CD4-positive, alpha-beta T cell treated with Interferon gamma for 1 hour (primary cell): ENCODE measurements around the gene PMIS2.

Experiments
- DNase-seq: peaks from one replicate; pipeline ENCODE4 v3.0.0-alpha.2; 2020

PMIS2 gene

GRCh38 chr19:35556846-35557538 lies 29.0 kb upstream of the PMIS2 start:
- DNase-seq, result no peak

- peak; percentile 54 for DNase-seq
Measured at GRCh38 chr19:35557539-35558399, 28.2 kb upstream of the PMIS2 start.

GRCh38 chr19:35558400-35559280 lies 27.3 kb upstream of the PMIS2 start:
- DNase-seq, result no peak

DNA sequence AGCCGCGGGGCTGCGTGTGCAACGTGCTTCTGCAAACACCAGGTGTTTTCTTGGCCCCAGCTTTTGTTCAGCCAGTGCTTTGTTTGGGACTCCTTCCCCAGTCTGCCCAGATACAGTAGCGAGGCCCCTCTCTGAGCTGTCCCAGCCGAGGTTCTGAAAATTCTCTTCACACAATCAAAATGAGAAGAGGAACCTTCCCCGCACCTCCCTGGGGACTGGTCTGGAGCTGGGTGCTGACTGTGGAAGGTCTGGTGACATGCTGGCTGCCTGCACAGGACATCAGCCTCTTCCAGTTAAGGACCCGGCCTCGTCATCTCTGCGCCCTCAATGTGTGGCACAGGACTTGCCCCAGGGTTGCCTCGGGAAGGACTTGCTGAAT lies 26.7 kb upstream of the PMIS2 start:
- no peak for DNase-seq

GRCh38 chr19:35559781-35560180 lies 26.2 kb upstream of the PMIS2 start:
- no peak for DNase-seq

DNA sequence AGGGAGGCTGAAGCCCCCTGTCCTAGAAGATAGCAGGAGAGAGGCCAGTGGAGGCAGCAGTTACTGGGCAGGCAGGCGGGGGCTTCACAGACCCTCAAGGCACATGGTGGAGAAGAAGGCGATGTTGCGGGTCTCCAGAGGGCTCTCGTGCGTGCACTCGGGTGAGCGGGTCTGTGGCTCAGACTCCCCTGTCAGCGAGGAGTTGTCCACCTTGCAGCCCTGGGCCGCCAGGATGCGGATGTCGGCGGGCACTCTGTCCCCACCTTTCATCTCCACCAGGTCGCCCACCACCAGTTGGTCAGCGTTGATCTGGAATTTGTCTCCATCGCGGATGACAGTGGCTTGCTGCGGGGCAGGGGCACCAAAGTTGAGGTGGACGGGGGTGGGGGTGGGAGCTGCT lies 25.7 kb upstream of the PMIS2 start:
- DNase-seq, result no peak

DNA sequence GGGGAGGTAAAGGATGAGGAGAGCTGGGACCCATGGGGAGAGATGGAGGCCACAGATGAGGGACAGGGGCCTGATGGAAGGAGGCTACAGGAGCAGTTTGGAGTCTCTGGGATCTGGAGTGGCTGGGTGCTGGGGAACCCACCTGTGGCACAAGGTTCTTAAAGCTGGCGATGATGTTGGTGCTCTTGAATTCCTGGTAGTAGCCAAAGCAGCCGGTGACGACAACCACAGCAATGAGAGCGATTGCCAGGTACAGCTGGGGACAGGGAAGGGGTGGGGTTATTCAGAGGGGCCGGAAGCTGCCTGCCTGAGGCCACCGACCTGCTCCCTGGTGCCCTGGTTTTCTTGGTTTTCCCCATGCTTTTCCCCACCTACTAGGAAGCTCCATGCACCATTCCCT lies 25.3 kb upstream of the PMIS2 start:
- no peak for DNase-seq

- no peak for DNase-seq
Measured at GRCh38 chr19:35561436-35561835, 24.5 kb upstream of the PMIS2 start.

GRCh38 chr19:35562336-35562735 lies 23.6 kb upstream of the PMIS2 start:
- no peak for DNase-seq

DNA sequence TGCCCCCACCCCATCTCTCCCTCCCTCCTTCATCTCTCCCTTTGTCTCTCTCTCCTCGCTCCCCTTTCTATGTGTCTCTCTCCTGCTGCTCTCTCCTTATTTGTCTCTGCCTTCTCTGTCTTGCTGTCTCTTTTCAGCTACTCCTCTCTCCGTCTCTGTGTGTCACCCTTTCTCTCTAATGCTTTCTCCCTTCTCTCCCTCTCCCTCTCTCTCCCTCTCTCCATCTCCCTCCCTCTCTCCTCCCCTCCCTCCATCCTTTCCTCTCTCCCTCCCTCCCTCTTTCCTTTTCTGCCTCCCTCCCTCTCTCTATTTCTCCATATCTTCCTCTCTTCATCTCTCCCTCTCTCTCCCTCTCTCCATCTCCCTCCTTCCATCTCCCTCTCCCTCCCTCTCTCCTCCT lies 23.2 kb upstream of the PMIS2 start:
- DNase-seq, result no peak

GRCh38 chr19:35563207-35563829 lies 22.7 kb upstream of the PMIS2 start, which contains the start of gene ATP4A:
ATP4A (minus strand) TSS chr19:35563658; CDS start chr19:35563629, 29 bp downstream.
- no peak for DNase-seq

- no peak for DNase-seq
Measured at GRCh38 chr19:35565016-35565856, 20.7 kb upstream of the PMIS2 start.

GRCh38 chr19:35566738-35567137 lies 19.2 kb upstream of the PMIS2 start:
- no peak for DNase-seq

DNA sequence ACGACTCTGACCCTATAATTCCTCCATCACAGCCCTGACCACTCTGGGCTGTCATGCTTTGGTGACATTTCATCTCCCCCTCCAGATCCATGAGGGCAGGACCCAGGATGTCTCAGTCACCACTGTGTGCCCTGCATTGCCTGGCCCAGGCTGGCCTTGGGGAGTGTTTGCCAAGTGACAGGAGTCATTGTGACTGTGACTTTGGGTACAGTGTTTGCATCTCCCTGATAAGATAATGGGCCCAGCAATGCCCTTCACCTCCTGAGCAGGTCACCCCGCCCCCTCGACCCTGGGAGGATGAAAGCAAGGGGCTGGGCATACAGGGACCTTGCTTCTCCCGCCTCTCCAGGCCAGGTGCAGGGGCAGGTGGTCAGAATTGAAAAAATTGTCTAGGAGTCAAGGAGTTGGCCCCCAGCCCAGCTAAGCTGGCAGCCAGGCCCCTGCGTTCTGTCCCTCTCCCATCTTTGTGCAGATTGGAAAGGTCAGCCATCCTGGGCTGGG lies 16.6 kb upstream of the PMIS2 start:
- DNase-seq, result no peak

GRCh38 chr19:35571406-35571965 lies 14.5 kb upstream of the PMIS2 start:
- no peak for DNase-seq

DNA sequence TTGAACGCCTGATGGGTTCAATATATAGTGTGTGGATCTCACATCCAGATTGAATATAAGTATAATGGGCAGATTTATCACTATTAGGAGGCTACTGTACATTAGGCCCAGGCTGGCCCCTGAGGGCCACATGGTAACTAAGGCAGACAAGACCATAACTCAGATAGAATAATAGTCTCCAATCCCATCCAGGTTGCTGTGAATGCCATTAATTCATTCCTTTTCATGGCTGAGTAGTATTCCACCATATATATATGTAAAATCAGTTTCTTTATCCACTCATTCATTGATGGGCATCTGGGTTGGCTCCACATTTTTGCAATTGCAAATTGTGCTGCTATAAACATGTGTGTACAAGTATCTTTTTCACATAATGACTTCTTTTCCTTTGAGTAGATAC lies 8.1 kb upstream of the PMIS2 start:
- no peak for DNase-seq

- no peak for DNase-seq
Measured at GRCh38 chr19:35578707-35579106, 7.3 kb upstream of the PMIS2 start.

GRCh38 chr19:35582760-35583159 lies 3.2 kb upstream of the PMIS2 start:
- DNase-seq, result no peak

- DNase-seq, result no peak
Measured at GRCh38 chr19:35587321-35587720, 1.3 kb downstream of the PMIS2 start.

DNA sequence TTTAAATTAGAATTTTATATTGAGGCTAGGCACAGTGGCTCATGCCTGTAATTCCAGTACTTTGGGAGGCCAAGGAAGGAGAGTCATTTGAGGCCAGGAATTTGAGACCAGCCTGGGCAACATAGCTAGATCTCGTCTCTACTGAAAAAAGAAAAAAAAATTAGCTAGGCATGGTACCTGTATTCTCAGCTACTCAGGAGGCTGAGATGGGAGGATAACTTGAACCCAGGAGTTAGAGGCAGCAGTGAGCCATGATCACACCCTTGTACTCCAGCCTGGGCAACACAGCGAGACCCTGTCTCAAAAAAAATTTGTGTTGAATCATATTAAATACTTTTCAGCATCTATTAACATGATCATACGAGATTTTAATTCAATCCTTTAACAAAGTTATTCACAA lies 4.9 kb downstream of the PMIS2 start:
- no peak for DNase-seq

- peak; percentile 5 for DNase-seq
Measured at GRCh38 chr19:35592226-35592625, 6.3 kb downstream of the PMIS2 start.
